GM18526 (cell line): ENCODE data around the gene RAB31.

Experiments
- POLR2A ChIP-seq: IDR thresholded peaks from 3 replicates; pipeline ENCODE4 v1.6.1; 2011; ENCODE audit not compliant: insufficient read length; ENCODE audit errors: extremely low read depth

Gene RAB31

GRCh38 chr18:9835113-9835755 lies 127.1 kb downstream of the RAB31 start:
- TF ChIP-seq POLR2A, result no peak

GRCh38 chr18:9835825-9836224 lies 127.7 kb downstream of the RAB31 start:
- TF ChIP-seq POLR2A, result no peak

GRCh38 chr18:9838144-9838877 lies 130.2 kb downstream of the RAB31 start:
- no peak for TF ChIP-seq POLR2A

- TF ChIP-seq POLR2A, result no peak
These were observed 131.1 kb downstream of the RAB31 start for GRCh38 chr18:9839211-9839610.

- no peak for TF ChIP-seq POLR2A
These were observed 131.8 kb downstream of the RAB31 start for GRCh38 chr18:9839853-9840252.

GRCh38 chr18:9841752-9842151 lies 133.7 kb downstream of the RAB31 start:
- TF ChIP-seq POLR2A, result no peak

- no peak for TF ChIP-seq POLR2A
These were observed 134.3 kb downstream of the RAB31 start for GRCh38 chr18:9842448-9842847.

- TF ChIP-seq POLR2A, result no peak
These were observed 137.2 kb downstream of the RAB31 start for GRCh38 chr18:9845256-9845655.

GRCh38 chr18:9846162-9846925 lies 138.2 kb downstream of the RAB31 start:
- no peak for TF ChIP-seq POLR2A

GRCh38 chr18:9848170-9848879 lies 140.2 kb downstream of the RAB31 start:
- TF ChIP-seq POLR2A, result no peak

GRCh38 chr18:9849407-9850283 lies 141.5 kb downstream of the RAB31 start:
- TF ChIP-seq POLR2A, result no peak

GRCh38 chr18:9850309-9850708 lies 142.2 kb downstream of the RAB31 start:
- TF ChIP-seq POLR2A, result no peak

GRCh38 chr18:9851511-9851910 lies 143.4 kb downstream of the RAB31 start:
- TF ChIP-seq POLR2A, result no peak

GRCh38 chr18:9852266-9853081 lies 144.4 kb downstream of the RAB31 start:
- TF ChIP-seq POLR2A, result no peak
